GM12891 (cell line): ENCODE measurements around the gene CHCHD4.

Experiments used
- POLR2A ChIP-seq: IDR thresholded peaks from 2 replicates; pipeline ENCODE4 v1.6.1; 2011; ENCODE audit warnings: low read depth, low read length, control low read depth
- POLR2AphosphoS5 ChIP-seq: IDR thresholded peaks from 2 replicates; pipeline ENCODE4 v1.6.1; 2011; ENCODE audit warnings: low read depth, low read length, control low read depth
- TAF1 ChIP-seq: IDR thresholded peaks from 2 replicates; pipeline ENCODE4 v1.6.1; 2011; ENCODE audit warnings: low read depth, low read length, control low read depth

DNA sequence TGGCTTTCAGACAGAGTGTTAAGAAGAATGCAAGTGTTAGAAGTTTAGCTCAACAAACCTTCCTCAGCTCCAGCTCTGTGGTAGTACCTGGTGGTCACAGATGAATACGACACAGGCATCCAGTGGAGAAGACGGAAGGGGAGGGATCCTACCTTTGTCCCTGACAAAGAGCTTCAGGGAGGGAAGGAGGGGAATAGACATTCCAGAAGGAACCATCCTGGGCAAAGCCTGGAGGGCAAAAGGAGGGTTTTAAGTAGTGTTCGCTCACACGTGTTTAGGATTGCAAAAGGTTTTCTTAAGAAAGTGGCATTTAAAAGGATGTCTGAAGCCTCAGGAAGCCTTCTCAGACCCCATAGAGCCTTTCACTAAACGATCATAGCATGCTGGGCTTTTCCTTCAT lies 2.8 kb downstream of the CHCHD4 start:
- no peak for TF ChIP-seq POLR2AphosphoS5
- no peak for TF ChIP-seq POLR2A
- no peak for TF ChIP-seq TAF1
